Measurements from ENCODE around the gene CGN. TPM values are rescaled to one million over a fixed set of nuclear protein-coding genes. Genes with fewer than 3 reads are reported as not detected.

Gene CGN
- total and polyA plus RNA-seq, 2 of the 13 experiments (the other 11 are each of a cell fraction or from before 2014, with no cell fraction given) = 0.75 to 0.81 TPM

DNA sequence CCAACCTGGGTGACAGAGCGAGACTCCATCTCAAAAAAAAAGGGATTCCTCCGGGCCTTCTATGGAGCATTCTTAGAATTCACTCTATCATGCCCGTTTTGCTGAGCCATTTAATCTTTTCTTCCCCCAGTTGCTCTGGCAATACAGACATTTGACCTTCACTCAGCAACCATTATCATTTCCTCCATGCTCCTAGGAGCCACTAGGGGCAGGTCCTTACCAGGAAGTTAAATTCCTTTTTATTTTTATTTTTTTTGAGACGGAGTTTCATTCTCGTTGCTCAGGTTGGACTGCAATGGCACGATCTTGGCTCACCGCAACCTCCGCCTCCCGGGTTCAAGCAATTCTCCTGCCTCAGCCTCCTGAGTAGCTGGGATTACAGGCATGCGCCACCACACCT is 9.7 kb upstream of the CGN start:
- Histone ChIP-seq H4K20me1 (ENCODE audit: insufficient read depth, low read length) (no peaks in the 10 kb centered on the region), H3K9ac (ENCODE audit: insufficient read depth, low read depth, low read length) (no peak overlapping the region), H3K27me3 (ENCODE audit: control insufficient read depth in 1 of 2, insufficient read depth in 2 of 2, low read length in 2 of 2) (no peaks in the 10 kb centered on the region; a peak in 1 of 5 replicates), H3K27ac (ENCODE audit: extremely low read length, insufficient read depth, low read length) (no peak overlapping the region), H2AFZ (ENCODE audit: low read length) (no peak overlapping the region), H3K4me1 (ENCODE audit: insufficient read depth, low read length) (peaks cover 22% of the 10 kb centered on the region), H3K36me3 (replicated peaks in 1 of 2; ENCODE audit: control insufficient read depth in 1 of 2, insufficient read depth in 2 of 2, low read length in 2 of 2) (no peaks in the 10 kb centered on the region), H3K9me3 (ENCODE audit: low read length) (no peaks in the 10 kb centered on the region), H3K4me3 (replicated peaks in 1 of 3; ENCODE audit: insufficient read depth in 1 of 3, low read depth in 2 of 3, low read length in 3 of 3) (no peak overlapping the region), H3K4me2 (ENCODE audit: low read depth, low read length) (no peak overlapping the region), H3K79me2 (ENCODE audit: insufficient read depth, low read length) (no peaks in the 10 kb centered on the region)
- CTCF ChIA-PET (ENCODE audit: low intra/inter-chr PET ratio, low total read pairs) = no interaction called here
- POLR2A ChIA-PET = no interaction called here
- WGBS (ENCODE audit: low lambda C conversion rate) = 70% methylated on average over 10 of the region's 10 CpGs
- intact Hi-C loops (cut with micrococcal nuclease; ENCODE audit: unreplicated experiment) (no loop called here), in situ Hi-C loops (cut with HindIII; ENCODE audit: extremely low pct_ligation_motif_present, low pct_unique_long_range_greater_than_20kb) (no loop called here)
- DNase-seq (ENCODE audit: low spot score) (no peak), ATAC-seq (no peak; the same call in 2 of the 3 replicates), FAIRE-seq (no peak)
- no TSS peak for BruUV-seq (replicated peaks)
- TF ChIP-seq GPBP1L1 (CRISPR knock-in tag; IDR thresholded peaks at IDR 0.05) (no peak), NFKBIZ (CRISPR knock-in tag; IDR thresholded peaks at IDR 0.05) (no peak), HINFP (CRISPR knock-in tag; IDR thresholded peaks at IDR 0.05; ENCODE audit: low read depth) (no peak), TAF15 (IDR thresholded peaks at IDR 0.05; ENCODE audit: low read depth, low read length, poor library complexity, severe bottlenecking) (no peak), ARNT2 (CRISPR knock-in tag; IDR thresholded peaks at IDR 0.05; ENCODE audit: low read depth) (no peak), AGO2 (optimal IDR thresholded peaks at IDR 0.05; ENCODE audit: low read depth, low read length) (no peak), CBX1 (IDR thresholded peaks at IDR 0.05; ENCODE audit: low read depth) (no peak), REST (IDR thresholded peaks at IDR 0.05; ENCODE audit: borderline replicate concordance in 1 of 2, low read depth in 1 of 2, low read length in 2 of 2) (no peak), ZNF3 (CRISPR knock-in tag; IDR thresholded peaks at IDR 0.05) (no peak), SP2 (CRISPR knock-in tag; IDR thresholded peaks at IDR 0.05) (no peak)
- TF ChIP-seq, protein P1, sequence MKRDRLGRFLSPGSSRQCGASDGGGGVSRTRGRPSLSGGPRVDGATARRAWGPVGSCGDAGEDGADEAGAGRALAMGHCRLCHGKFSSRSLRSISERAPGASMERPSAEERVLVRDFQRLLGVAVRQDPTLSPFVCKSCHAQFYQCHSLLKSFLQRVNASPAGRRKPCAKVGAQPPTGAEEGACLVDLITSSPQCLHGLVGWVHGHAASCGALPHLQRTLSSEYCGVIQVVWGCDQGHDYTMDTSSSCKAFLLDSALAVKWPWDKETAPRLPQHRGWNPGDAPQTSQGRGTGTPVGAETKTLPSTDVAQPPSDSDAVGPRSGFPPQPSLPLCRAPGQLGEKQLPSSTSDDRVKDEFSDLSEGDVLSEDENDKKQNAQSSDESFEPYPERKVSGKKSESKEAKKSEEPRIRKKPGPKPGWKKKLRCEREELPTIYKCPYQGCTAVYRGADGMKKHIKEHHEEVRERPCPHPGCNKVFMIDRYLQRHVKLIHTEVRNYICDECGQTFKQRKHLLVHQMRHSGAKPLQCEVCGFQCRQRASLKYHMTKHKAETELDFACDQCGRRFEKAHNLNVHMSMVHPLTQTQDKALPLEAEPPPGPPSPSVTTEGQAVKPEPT (CRISPR knock-in tag; IDR thresholded peaks at IDR 0.05; ENCODE audit: low read depth) = no peak
